Measurements from ENCODE around the gene FRMD4A. TPM values are rescaled to one million over a fixed set of nuclear protein-coding genes. Genes with fewer than 3 reads are reported as not detected.

FRMD4A gene
- total RNA-seq, 1 experiment from 2014 or later = 1.1 TPM

GRCh38 chr10:13624630-13625029, 706.1 kb downstream of the FRMD4A start:
- DNase-seq (ENCODE audit: low spot score) = no peak

- DNase-seq (ENCODE audit: low spot score) = no peak
Observed at GRCh38 chr10:13621931-13622330, 708.8 kb downstream of the FRMD4A start.

GRCh38 chr10:13617116-13617515, 713.6 kb downstream of the FRMD4A start:
- DNase-seq (ENCODE audit: low spot score) = no peak

- no peak for DNase-seq (ENCODE audit: low spot score)
Observed at GRCh38 chr10:13615650-13616300, 714.9 kb downstream of the FRMD4A start.

- DNase-seq (ENCODE audit: low spot score) = peak; percentile 49
Observed at GRCh38 chr10:13614530-13615332, 716.0 kb downstream of the FRMD4A start.

GRCh38 chr10:13613519-13613918, 717.2 kb downstream of the FRMD4A start:
- peak; percentile 7 for DNase-seq (ENCODE audit: low spot score)

- no peak for DNase-seq (ENCODE audit: low spot score)
Observed at GRCh38 chr10:13612654-13613373, 717.9 kb downstream of the FRMD4A start.

- DNase-seq (ENCODE audit: low spot score) = no peak
Observed at GRCh38 chr10:13608246-13608853, 722.4 kb downstream of the FRMD4A start.

- DNase-seq (ENCODE audit: low spot score) = no peak
Observed at GRCh38 chr10:13604357-13605040, 726.2 kb downstream of the FRMD4A start.

- no peak for DNase-seq (ENCODE audit: low spot score)
Observed at GRCh38 chr10:13597909-13598308, 732.8 kb downstream of the FRMD4A start.

- DNase-seq (ENCODE audit: low spot score) = no peak
Observed at GRCh38 chr10:13594641-13595040, 736.1 kb downstream of the FRMD4A start.

Measured in H4 (cell line).